ENCODE measurements around the gene TRHDE.

DNA sequence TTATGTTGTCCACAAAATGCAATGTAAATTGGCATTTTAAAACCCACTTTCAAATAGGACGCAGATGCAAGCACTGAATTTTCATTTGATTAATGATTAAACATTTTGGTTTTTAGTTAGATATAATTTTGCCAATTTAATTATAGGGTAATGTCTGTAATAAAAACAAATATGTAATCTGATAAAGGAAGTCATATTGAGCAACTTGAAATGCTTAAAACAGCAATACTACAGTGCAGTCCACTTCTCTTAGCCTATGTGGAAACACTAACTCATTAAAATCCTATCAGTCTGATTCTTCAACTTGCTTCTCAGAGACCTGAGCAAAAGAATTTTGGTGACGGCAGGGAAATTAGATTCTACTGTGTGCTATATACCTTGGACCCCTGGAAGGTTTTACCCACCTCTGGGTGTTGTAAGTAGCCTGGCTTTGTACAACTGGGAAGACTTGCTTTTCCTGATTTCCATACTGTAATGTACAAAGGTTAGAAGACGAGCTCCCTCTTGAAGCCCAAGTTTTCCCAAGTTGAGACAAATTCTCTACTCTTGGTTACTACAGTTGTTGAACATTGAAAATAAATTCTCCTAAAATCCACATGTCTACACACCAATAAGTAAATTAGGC, 4.1 kb downstream of the TRHDE start:
- TF ChIP-seq, protein P1, sequence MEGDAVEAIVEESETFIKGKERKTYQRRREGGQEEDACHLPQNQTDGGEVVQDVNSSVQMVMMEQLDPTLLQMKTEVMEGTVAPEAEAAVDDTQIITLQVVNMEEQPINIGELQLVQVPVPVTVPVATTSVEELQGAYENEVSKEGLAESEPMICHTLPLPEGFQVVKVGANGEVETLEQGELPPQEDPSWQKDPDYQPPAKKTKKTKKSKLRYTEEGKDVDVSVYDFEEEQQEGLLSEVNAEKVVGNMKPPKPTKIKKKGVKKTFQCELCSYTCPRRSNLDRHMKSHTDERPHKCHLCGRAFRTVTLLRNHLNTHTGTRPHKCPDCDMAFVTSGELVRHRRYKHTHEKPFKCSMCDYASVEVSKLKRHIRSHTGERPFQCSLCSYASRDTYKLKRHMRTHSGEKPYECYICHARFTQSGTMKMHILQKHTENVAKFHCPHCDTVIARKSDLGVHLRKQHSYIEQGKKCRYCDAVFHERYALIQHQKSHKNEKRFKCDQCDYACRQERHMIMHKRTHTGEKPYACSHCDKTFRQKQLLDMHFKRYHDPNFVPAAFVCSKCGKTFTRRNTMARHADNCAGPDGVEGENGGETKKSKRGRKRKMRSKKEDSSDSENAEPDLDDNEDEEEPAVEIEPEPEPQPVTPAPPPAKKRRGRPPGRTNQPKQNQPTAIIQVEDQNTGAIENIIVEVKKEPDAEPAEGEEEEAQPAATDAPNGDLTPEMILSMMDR (IDR thresholded peaks at IDR 0.05): no peak
- TF ChIP-seq ZNF219 (CRISPR knock-in tag; IDR thresholded peaks at IDR 0.05; ENCODE audit: borderline replicate concordance) (no peak), MYBL2 (CRISPR knock-in tag; IDR thresholded peaks at IDR 0.05) (no peak), TEAD1 (CRISPR knock-in tag; IDR thresholded peaks at IDR 0.05) (no peak), ZNF138 (CRISPR knock-in tag; conservative IDR thresholded peaks at IDR 0.05) (no peak)
